HG02938 (cell line): ENCODE results near the gene UFL1.
A peak's percentile ranks its signal among the peaks of the same experiment; 100 is the strongest.
"Not testable (repeated sequence)": the region's sequence is repeated elsewhere in the genome, so short reads cannot be mapped to it uniquely, and the experiment has no call there.

Experiments
- ATAC-seq: cut with Tn5 transposase; IDR thresholded peaks from one replicate; pipeline ENCODE4 v1.9.1; 2021; ENCODE audit warnings: mild to moderate bottlenecking, moderate library complexity; ENCODE audit not compliant: unreplicated experiment

UFL1 gene

GRCh38 chr6:96521644-96522464 lies at the start of gene UFL1:
Gene UFL1, plus strand, starts transcription at chr6:96521806. Its CDS starts 68 bp downstream, at chr6:96521874.
- ATAC-seq = peak; percentile 94

- not testable (repeated sequence) for ATAC-seq
Observed at GRCh38 chr6:96472291-96472690, 49.3 kb upstream of the UFL1 start.

- no peak for ATAC-seq
Observed at GRCh38 chr6:96478695-96479094, 42.9 kb upstream of the UFL1 start.

GRCh38 chr6:96491926-96492325 lies 29.7 kb upstream of the UFL1 start:
- no peak for ATAC-seq

- no peak for ATAC-seq
Observed at GRCh38 chr6:96499781-96500180, 21.8 kb upstream of the UFL1 start.

- no peak for ATAC-seq
Observed at GRCh38 chr6:96502915-96503314, 18.7 kb upstream of the UFL1 start.

- no peak for ATAC-seq
Observed at GRCh38 chr6:96505363-96505762, 16.2 kb upstream of the UFL1 start.

GRCh38 chr6:96509281-96509680 lies 12.3 kb upstream of the UFL1 start:
- ATAC-seq = no peak

- ATAC-seq = no peak
Observed at GRCh38 chr6:96520171-96521115, 1.2 kb upstream of the UFL1 start.

- peak; percentile 23 for ATAC-seq
Observed at GRCh38 chr6:96521306-96521643, 331 bp upstream of the UFL1 start.

GRCh38 chr6:96522465-96523009 lies 931 bp downstream of the UFL1 start:
- ATAC-seq = peak; percentile 21

- no peak for ATAC-seq
Observed at GRCh38 chr6:96528193-96528592, 6.6 kb downstream of the UFL1 start.

- ATAC-seq = no peak
Observed at GRCh38 chr6:96532399-96532798, 10.8 kb downstream of the UFL1 start.

GRCh38 chr6:96537726-96538125 lies 16.1 kb downstream of the UFL1 start:
- ATAC-seq = no peak

- peak; percentile 52 for ATAC-seq
Observed at GRCh38 chr6:96542702-96543101, 21.1 kb downstream of the UFL1 start.

GRCh38 chr6:96545882-96546281 lies 24.3 kb downstream of the UFL1 start:
- no peak for ATAC-seq

- no peak for ATAC-seq
Observed at GRCh38 chr6:96547654-96548053, 26.0 kb downstream of the UFL1 start.

GRCh38 chr6:96554558-96554957 lies 33.0 kb downstream of the UFL1 start:
- no peak for ATAC-seq

- ATAC-seq = not testable (repeated sequence)
Observed at GRCh38 chr6:96559740-96560139, 38.1 kb downstream of the UFL1 start.

- no peak for ATAC-seq
Observed at GRCh38 chr6:96562886-96563285, 41.3 kb downstream of the UFL1 start, which contains the start of gene FHL5. Gene FHL5, plus strand, starts transcription at chr6:96563128. Its CDS starts 40,486 bp downstream, at chr6:96603614.

GRCh38 chr6:96563853-96564252 lies 42.2 kb downstream of the UFL1 start:
- no peak for ATAC-seq
